Measurements from ENCODE around the gene EDIL3.

GRCh38 chr5:84092738-84093137, 291.9 kb downstream of the EDIL3 start:
- TF ChIP-seq CTCF (IDR thresholded peaks at IDR 0.05 in 2 of 3, conservative IDR thresholded peaks at IDR 0.05 in 1 of 3; ENCODE audit: control insufficient read depth in 2 of 3, extremely low read depth in 1 of 3, insufficient read depth in 1 of 3, low read depth in 3 of 3, low read length in 3 of 3), result no peak
- TF ChIP-seq ESRRA (IDR thresholded peaks at IDR 0.05; ENCODE audit: low read length), result no peak
- no peak for TF ChIP-seq EGR1 (IDR thresholded peaks at IDR 0.05; ENCODE audit: borderline replicate concordance in 1 of 2, low read depth in 2 of 2, low read length in 2 of 2)
- no peak for TF ChIP-seq ATF7 (IDR thresholded peaks at IDR 0.05; ENCODE audit: low read depth)
- no peak for TF ChIP-seq RFX5 (IDR thresholded peaks at IDR 0.05; ENCODE audit: low read depth, low read length)
- no peak for TF ChIP-seq IRF3 (IDR thresholded peaks at IDR 0.05)
- no peak for TF ChIP-seq POLR2A (IDR thresholded peaks at IDR 0.05; ENCODE audit: low read depth, low read length)
- TF ChIP-seq EZH2 (IDR thresholded peaks at IDR 0.05; ENCODE audit: borderline replicate concordance, control insufficient read depth, low read depth, low read length), result no peak
- no peak for TF ChIP-seq HDAC2 (IDR thresholded peaks at IDR 0.05)
- no peak for TF ChIP-seq MXI1 (IDR thresholded peaks at IDR 0.05; ENCODE audit: low read depth, low read length)
- TF ChIP-seq NRF1 (conservative IDR thresholded peaks at IDR 0.05; ENCODE audit: low read depth, low read length), result no peak
